Type B pancreatic cell (in vitro differentiated cells): Measurements from ENCODE around the gene CLEC18B. TPM values are rescaled to one million over a fixed set of nuclear protein-coding genes. Genes with fewer than 3 reads are reported as not detected.
"Not testable (repeated sequence)": the region's sequence is repeated elsewhere in the genome, so short reads cannot be mapped to it uniquely, and the experiment has no call there.

Experiments used
- DNase-seq: peaks from one replicate; pipeline ENCODE4 v3.0.0; 2021; ENCODE audit warnings: mixed read lengths; ENCODE audit not compliant: unreplicated experiment; ENCODE audit errors: extremely low spot score
- H3K27ac Mint-ChIP-seq: 2 replicates; pipeline ENCODE4 v1.8.0; 2021; ENCODE audit warnings: mild to moderate bottlenecking, mixed read lengths
- H3K27me3 Mint-ChIP-seq: 2 replicates; pipeline ENCODE4 v1.8.0; 2021; ENCODE audit warnings: mixed read lengths
- H3K36me3 Mint-ChIP-seq: 2 replicates; pipeline ENCODE4 v1.8.0; 2021; ENCODE audit warnings: mixed read lengths
- H3K4me1 Mint-ChIP-seq: one replicate; pipeline ENCODE4 v1.8.0; 2021; ENCODE audit warnings: mixed read lengths; ENCODE audit not compliant: unreplicated experiment
- H3K4me3 Mint-ChIP-seq: 2 replicates; pipeline ENCODE4 v1.8.0; 2021; ENCODE audit warnings: mild to moderate bottlenecking, mixed read lengths
- H3K9me3 Mint-ChIP-seq: 2 replicates; pipeline ENCODE4 v1.8.0; 2021; ENCODE audit warnings: mixed read lengths
- total RNA-seq: library from RNA; stranded (reverse); gene quantifications from 2 replicates; pipeline ENCODE4 v1.2.1, GENCODE V29; 2021; ENCODE audit warnings: low replicate concordance

The CLEC18B gene
- total RNA-seq, 1 donor from 2014 or later: 8.2 TPM

GRCh38 chr16:74412775-74413390 is 8.4 kb downstream of the CLEC18B start:
- not testable (repeated sequence) for H3K4me3 Mint-ChIP-seq, H3K4me1 Mint-ChIP-seq, H3K9me3 Mint-ChIP-seq, DNase-seq, H3K27me3 Mint-ChIP-seq, H3K36me3 Mint-ChIP-seq, H3K27ac Mint-ChIP-seq

- not testable (repeated sequence) for H3K36me3 Mint-ChIP-seq, DNase-seq, H3K27me3 Mint-ChIP-seq, H3K4me1 Mint-ChIP-seq, H3K27ac Mint-ChIP-seq, H3K4me3 Mint-ChIP-seq, H3K9me3 Mint-ChIP-seq
Observed at GRCh38 chr16:74412138-74412774, 9.0 kb downstream of the CLEC18B start.

DNA sequence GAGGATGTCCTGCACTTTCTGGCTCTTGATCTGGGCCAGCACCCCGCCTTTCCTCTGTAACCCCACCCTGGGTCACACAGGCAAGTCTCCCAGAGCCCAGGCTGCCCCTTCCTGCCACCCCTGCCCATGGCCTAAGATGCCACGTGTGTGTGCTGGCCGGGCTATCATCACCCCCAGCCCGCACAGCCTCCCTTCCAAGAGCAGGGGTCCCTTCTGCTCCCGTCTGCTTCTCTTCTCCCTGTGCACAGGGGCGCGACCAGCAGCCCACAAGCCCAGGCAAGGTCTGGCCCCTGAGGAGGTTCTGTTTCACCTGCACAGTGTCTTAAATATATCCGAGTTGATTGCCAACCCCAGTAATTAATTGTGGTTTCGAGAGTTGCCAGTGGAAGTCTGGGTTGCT is 10.3 kb downstream of the CLEC18B start:
- H3K4me3 Mint-ChIP-seq, H3K4me1 Mint-ChIP-seq, DNase-seq, H3K36me3 Mint-ChIP-seq, H3K9me3 Mint-ChIP-seq, H3K27me3 Mint-ChIP-seq, H3K27ac Mint-ChIP-seq: not testable (repeated sequence)

GRCh38 chr16:74410057-74410957 is 11.0 kb downstream of the CLEC18B start:
- H3K9me3 Mint-ChIP-seq, DNase-seq, H3K4me1 Mint-ChIP-seq, H3K27ac Mint-ChIP-seq, H3K27me3 Mint-ChIP-seq, H3K4me3 Mint-ChIP-seq, H3K36me3 Mint-ChIP-seq: not testable (repeated sequence)

DNA sequence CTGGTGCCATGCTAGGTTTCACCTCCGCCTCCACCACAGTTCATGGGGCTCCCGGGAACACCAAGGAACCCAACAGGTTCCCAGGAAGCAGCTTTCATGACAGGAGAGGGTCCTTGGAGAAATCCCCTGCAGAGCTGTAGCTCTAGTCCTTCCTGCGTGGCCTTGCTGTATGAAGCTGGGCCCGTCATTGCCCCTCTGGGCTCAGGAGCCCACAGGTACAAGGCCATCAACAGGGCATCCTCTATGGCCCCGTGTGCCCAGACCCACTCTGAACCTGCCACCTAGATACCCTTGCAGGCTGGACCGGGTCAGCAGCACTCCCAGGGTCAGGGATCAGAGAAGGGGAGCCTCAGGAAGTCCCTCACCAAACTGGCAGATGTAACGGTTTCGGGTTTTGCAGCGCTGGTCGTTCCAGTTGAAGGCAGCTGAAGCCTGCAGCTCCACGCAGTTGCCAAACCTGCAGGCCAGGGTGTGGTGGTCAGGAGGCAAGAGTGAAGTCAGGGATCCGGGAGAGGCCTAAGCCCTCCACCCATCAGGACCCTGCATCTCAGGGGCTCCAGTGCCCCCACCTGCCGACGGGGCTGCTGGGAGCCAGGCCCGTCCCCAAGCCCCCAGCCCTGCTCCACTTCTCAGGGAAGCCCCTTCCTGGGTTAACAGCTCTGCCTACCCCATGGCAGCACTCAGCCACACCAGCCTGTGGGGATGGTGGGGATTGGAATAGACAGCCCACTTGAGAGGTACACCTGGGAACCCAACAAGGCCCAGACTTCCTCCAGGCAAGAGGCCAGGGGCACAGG is 11.9 kb downstream of the CLEC18B start:
- H3K9me3 Mint-ChIP-seq, H3K36me3 Mint-ChIP-seq, DNase-seq, H3K27me3 Mint-ChIP-seq, H3K4me3 Mint-ChIP-seq, H3K4me1 Mint-ChIP-seq, H3K27ac Mint-ChIP-seq: not testable (repeated sequence)

DNA sequence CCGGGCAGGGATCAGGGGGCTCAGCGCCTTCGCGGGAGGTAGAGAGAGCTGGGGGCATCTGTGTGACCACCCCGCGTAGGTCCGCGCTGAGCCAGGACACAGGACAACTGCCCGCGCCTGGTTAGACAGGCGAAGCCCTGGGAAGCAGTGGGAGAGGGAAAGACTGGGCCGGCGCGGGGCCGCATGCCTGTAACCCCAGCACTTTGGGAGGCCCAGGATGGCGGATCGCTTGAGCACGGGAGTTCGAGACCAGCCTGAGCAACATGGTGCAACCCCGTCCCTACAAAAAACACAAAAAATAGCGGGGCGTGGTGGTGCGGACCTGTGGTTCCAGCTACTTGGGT is 13.9 kb downstream of the CLEC18B start:
- H3K27me3 Mint-ChIP-seq, H3K27ac Mint-ChIP-seq, H3K36me3 Mint-ChIP-seq, DNase-seq, H3K9me3 Mint-ChIP-seq, H3K4me1 Mint-ChIP-seq, H3K4me3 Mint-ChIP-seq: not testable (repeated sequence)

- H3K27ac Mint-ChIP-seq, H3K36me3 Mint-ChIP-seq, H3K27me3 Mint-ChIP-seq, H3K4me1 Mint-ChIP-seq, H3K9me3 Mint-ChIP-seq, H3K4me3 Mint-ChIP-seq, DNase-seq: not testable (repeated sequence)
Observed at GRCh38 chr16:74406600-74407361, 14.5 kb downstream of the CLEC18B start.

GRCh38 chr16:74404148-74404933 is 16.9 kb downstream of the CLEC18B start:
- not testable (repeated sequence) for H3K27me3 Mint-ChIP-seq, H3K4me3 Mint-ChIP-seq

GRCh38 chr16:74400238-74400637 is 21.0 kb downstream of the CLEC18B start:
- not testable (repeated sequence) for H3K4me3 Mint-ChIP-seq, H3K9me3 Mint-ChIP-seq, H3K27ac Mint-ChIP-seq, H3K36me3 Mint-ChIP-seq, H3K4me1 Mint-ChIP-seq, H3K27me3 Mint-ChIP-seq, DNase-seq

More at GRCh38 chr16:74404148-74404933, 16.9 kb downstream of the CLEC18B start:
- H3K9me3 Mint-ChIP-seq, H3K36me3 Mint-ChIP-seq, H3K27ac Mint-ChIP-seq, H3K4me1 Mint-ChIP-seq, DNase-seq: not testable (repeated sequence)

DNA sequence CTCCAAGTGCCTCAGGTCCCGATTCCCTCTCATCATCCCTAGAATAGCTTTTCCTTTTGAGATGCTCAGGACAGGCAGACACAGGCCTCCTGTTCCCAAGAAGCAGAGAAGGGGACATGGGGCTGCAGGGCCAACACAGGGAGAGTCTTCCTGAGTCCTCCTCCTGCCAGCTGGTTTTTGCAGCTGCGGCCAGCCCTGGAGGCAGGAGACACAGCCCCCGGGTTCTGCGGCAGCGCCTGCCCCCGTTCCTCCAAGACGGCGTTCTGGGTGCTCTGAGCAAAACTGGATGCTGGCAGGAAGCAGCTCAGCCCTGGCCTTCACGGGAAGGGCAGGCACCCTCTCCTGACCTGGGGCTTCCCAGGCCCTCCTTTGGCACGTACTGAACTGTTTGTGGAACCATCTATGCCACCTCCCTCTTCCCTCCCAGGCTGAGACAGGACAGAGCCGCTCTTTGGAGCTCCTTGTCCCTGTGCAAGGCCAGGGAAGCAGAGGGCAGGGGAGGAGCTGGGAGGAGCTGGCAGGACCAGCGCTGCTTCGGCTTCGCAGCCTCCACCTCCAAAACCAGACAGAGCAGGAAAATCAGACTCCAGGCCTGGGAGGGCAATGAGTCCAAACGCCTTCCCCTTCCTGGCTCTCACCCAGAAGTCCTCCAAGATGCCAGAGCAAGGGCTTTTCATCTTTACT is 22.9 kb downstream of the CLEC18B start:
- not testable (repeated sequence) for DNase-seq, H3K4me1 Mint-ChIP-seq, H3K9me3 Mint-ChIP-seq, H3K36me3 Mint-ChIP-seq, H3K27me3 Mint-ChIP-seq, H3K27ac Mint-ChIP-seq, H3K4me3 Mint-ChIP-seq

GRCh38 chr16:74396521-74397017 is 24.7 kb downstream of the CLEC18B start:
- H3K4me3 Mint-ChIP-seq, H3K4me1 Mint-ChIP-seq, H3K36me3 Mint-ChIP-seq, H3K27me3 Mint-ChIP-seq, H3K27ac Mint-ChIP-seq, DNase-seq, H3K9me3 Mint-ChIP-seq: not testable (repeated sequence)

GRCh38 chr16:74394604-74395003 is 26.7 kb downstream of the CLEC18B start:
- H3K27me3 Mint-ChIP-seq, H3K36me3 Mint-ChIP-seq, H3K27ac Mint-ChIP-seq, H3K4me3 Mint-ChIP-seq, H3K4me1 Mint-ChIP-seq, DNase-seq, H3K9me3 Mint-ChIP-seq: not testable (repeated sequence)
